Trophoblast cell (in vitro differentiated cells and primary cell): ENCODE measurements around the gene RPL19.

Experiments
- DNase-seq, 2 donors: peaks; one replicate each; pipeline ENCODE4 v3.0.0-alpha.2; 2016
- H2AFZ ChIP-seq: 2 replicates; pipeline ENCODE4 v1.6.1; 2013; ENCODE audit warnings: low read length, moderate library complexity, mild to moderate bottlenecking; ENCODE audit not compliant: insufficient read depth, poor library complexity
- H2AK5ac ChIP-seq: 2 replicates; pipeline ENCODE4 v1.6.1; 2013; ENCODE audit warnings: mild to moderate bottlenecking, low read length
- H2BK120ac ChIP-seq: 2 replicates; pipeline ENCODE4 v1.6.1; 2013; ENCODE audit warnings: low read length, mild to moderate bottlenecking, moderate library complexity; ENCODE audit not compliant: insufficient read depth, poor library complexity
- H2BK12ac ChIP-seq: 2 replicates; pipeline ENCODE4 v1.6.1; 2013; ENCODE audit warnings: mild to moderate bottlenecking, low read length, moderate library complexity
- H2BK5ac ChIP-seq: 2 replicates; pipeline ENCODE4 v1.6.1; 2013; ENCODE audit warnings: low read length, low read depth, moderate library complexity, mild to moderate bottlenecking; ENCODE audit not compliant: poor library complexity
- H3K14ac ChIP-seq: 2 replicates; pipeline ENCODE4 v1.6.1; 2013; ENCODE audit warnings: mild to moderate bottlenecking, low read length
- H3K18ac ChIP-seq: 2 replicates; pipeline ENCODE4 v1.6.1; 2013; ENCODE audit warnings: mild to moderate bottlenecking, low read length
- H3K23ac ChIP-seq: 2 replicates; pipeline ENCODE4 v1.6.1; 2013; ENCODE audit warnings: low read length
- H3K27ac ChIP-seq: 2 replicates; pipeline ENCODE4 v1.5.1; 2013; ENCODE audit warnings: low read depth, mild to moderate bottlenecking, inconsistent platforms, low read length, moderate library complexity
- H3K27me3 ChIP-seq: 2 replicates; pipeline ENCODE4 v1.6.1; 2013; ENCODE audit warnings: inconsistent platforms, mild to moderate bottlenecking, low read length, moderate library complexity; ENCODE audit not compliant: insufficient read depth
- H3K36me3 ChIP-seq, 2 experiments: 1 replicate in 1 of 2; 2 replicates in 1 of 2; pipeline ENCODE4 v1.6.1; 2013; ENCODE audit warnings: low read length in 2 of 2, mild to moderate bottlenecking in 2 of 2, moderate library complexity in 1 of 2; ENCODE audit not compliant: insufficient read depth in 2 of 2, control insufficient read depth in 1 of 2
- H3K4ac ChIP-seq: 2 replicates; pipeline ENCODE4 v1.6.1; 2013; ENCODE audit warnings: low read depth, mild to moderate bottlenecking, low read length, moderate library complexity
- H3K4me1 ChIP-seq, 2 experiments: 1 replicate in 1 of 2; 2 replicates in 1 of 2; pipeline ENCODE4 v1.6.1; 2013; ENCODE audit warnings: low read length in 2 of 2, mild to moderate bottlenecking in 2 of 2, moderate library complexity in 1 of 2; ENCODE audit not compliant: insufficient read depth in 2 of 2, control insufficient read depth in 1 of 2
- H3K4me2 ChIP-seq: 2 replicates; pipeline ENCODE4 v1.6.1; 2013; ENCODE audit warnings: inconsistent platforms, mild to moderate bottlenecking, low read length, moderate library complexity
- H3K4me3 ChIP-seq: 2 replicates; pipeline ENCODE4 v1.5.1; 2013; ENCODE audit warnings: mild to moderate bottlenecking, low read depth, low read length, inconsistent platforms
- H3K79me1 ChIP-seq: one replicate; pipeline ENCODE4 v1.6.1; 2013; ENCODE audit warnings: low read length
- H3K79me2 ChIP-seq: 2 replicates; pipeline ENCODE4 v1.6.1; 2013; ENCODE audit warnings: low read length, mild to moderate bottlenecking; ENCODE audit not compliant: control insufficient read depth, insufficient read depth, poor library complexity
- H3K9ac ChIP-seq: 2 replicates; pipeline ENCODE4 v1.6.1; 2013; ENCODE audit warnings: mild to moderate bottlenecking, low read length
- H3K9me3 ChIP-seq: 2 replicates; pipeline ENCODE4 v1.6.1; 2013; ENCODE audit warnings: low read depth, mild to moderate bottlenecking, control low read depth, inconsistent platforms, low read length; ENCODE audit not compliant: insufficient read depth
- H4K12ac ChIP-seq: 2 replicates; pipeline ENCODE4 v1.6.1; 2013; ENCODE audit warnings: low read depth, mild to moderate bottlenecking, low read length, moderate library complexity
- H4K8ac ChIP-seq: 2 replicates; pipeline ENCODE4 v1.6.1; 2013; ENCODE audit warnings: low read depth, mild to moderate bottlenecking, low read length, moderate library complexity
- H4K91ac ChIP-seq: one replicate; pipeline ENCODE4 v1.6.1; 2013; ENCODE audit warnings: low read depth, mild to moderate bottlenecking, low read length, moderate library complexity
- WGBS: extraction: QIAGEN DNeasy Blood & Tissue Kit; methylation state at CpG from one replicate; pipeline ENCODE4 v1.1.7; 2013; ENCODE audit warnings: missing lambda C conversion rate; ENCODE audit not compliant: insufficient read length, insufficient coverage; ENCODE audit errors: extremely low coverage; 5-methylcytosine and 5-hydroxymethylcytosine counted together

Gene RPL19

GRCh38 chr17:39153599-39154051 lies 46.5 kb upstream of the RPL19 start:
- H3K4me1 ChIP-seq: peaks cover 13 to 23% of the 10 kb centered on the region in 2 experiments
- no peak overlapping the region for H3K23ac ChIP-seq
- peak overlapping the region; percentile 86 for H3K4me3 ChIP-seq
- H2BK120ac ChIP-seq: no peak overlapping the region
- no peak overlapping the region for H4K91ac ChIP-seq
- peak overlapping the region; percentile 14 for H2BK5ac ChIP-seq
- H3K9ac ChIP-seq: peak overlapping the region; percentile 69
- H2BK12ac ChIP-seq: peak overlapping the region; percentile 16
- H3K4ac ChIP-seq: no peak overlapping the region
- no peak overlapping the region for H4K12ac ChIP-seq
- H2AFZ ChIP-seq: peak overlapping the region; percentile 76
- H2AK5ac ChIP-seq: no peak overlapping the region
- H4K8ac ChIP-seq: peak overlapping the region; percentile 63
- H3K27me3 ChIP-seq: peaks cover 19% of the 10 kb centered on the region
- H3K14ac ChIP-seq: no peak overlapping the region
- H3K27ac ChIP-seq: no peak overlapping the region
- H3K9me3 ChIP-seq: peaks cover 3% of the 10 kb centered on the region
- H3K79me2 ChIP-seq: peaks cover 2% of the 10 kb centered on the region
- H3K79me1 ChIP-seq: peaks cover 3% of the 10 kb centered on the region
- H3K36me3 ChIP-seq: no peaks in the 10 kb centered on the region
- peak overlapping the region; percentile 67 for H3K18ac ChIP-seq
- peak; percentile 93 to 96 for DNase-seq
- H3K4me2 ChIP-seq: peak overlapping the region; percentile 83
- WGBS: no CpG with 5 or more reads among the region's 16 CpGs

GRCh38 chr17:39155654-39156053 lies 44.4 kb upstream of the RPL19 start:
- H3K4me3 ChIP-seq: no peak overlapping the region
- H3K23ac ChIP-seq: no peak overlapping the region
- H3K18ac ChIP-seq: no peak overlapping the region
- H3K9me3 ChIP-seq: peaks cover 1% of the 10 kb centered on the region
- peaks cover 3% of the 10 kb centered on the region for H3K79me1 ChIP-seq
- no peak overlapping the region for H3K4me2 ChIP-seq
- H3K4ac ChIP-seq: no peak overlapping the region
- H3K79me2 ChIP-seq: peaks cover 2% of the 10 kb centered on the region
- no peak overlapping the region for H2BK120ac ChIP-seq
- no peak overlapping the region for H4K91ac ChIP-seq
- H3K4me1 ChIP-seq: peaks cover 13 to 23% of the 10 kb centered on the region in 2 experiments
- no peak overlapping the region for H2AK5ac ChIP-seq
- no peak overlapping the region for H3K27ac ChIP-seq
- H3K36me3 ChIP-seq: no peaks in the 10 kb centered on the region
- no peak overlapping the region for H2BK12ac ChIP-seq
- H4K12ac ChIP-seq: no peak overlapping the region
- H2AFZ ChIP-seq: no peak overlapping the region
- no CpG with 5 or more reads among the region's 2 CpGs for WGBS
- no peak overlapping the region for H3K9ac ChIP-seq
- no peak overlapping the region for H2BK5ac ChIP-seq
- H3K27me3 ChIP-seq: peaks cover 10% of the 10 kb centered on the region
- DNase-seq: peak in 1 of 2 donors; percentile 29
- H3K14ac ChIP-seq: no peak overlapping the region
- no peak overlapping the region for H4K8ac ChIP-seq

- DNase-seq: peak; percentile 86 to 94
- Histone ChIP-seq H4K8ac (no peak overlapping the region), H2BK5ac (no peak overlapping the region), H3K9me3 (no peaks in the 10 kb centered on the region), H3K27ac (peak overlapping the region; percentile 45), H2AFZ (no peak overlapping the region), H3K36me3 (no peaks in the 10 kb centered on the region), H3K18ac (no peak overlapping the region), H4K12ac (no peak overlapping the region), H3K79me1 (peaks cover 3% of the 10 kb centered on the region), H3K9ac (no peak overlapping the region), H4K91ac (no peak overlapping the region), H3K23ac (no peak overlapping the region), H2AK5ac (no peak overlapping the region), H3K4me3 (no peak overlapping the region), H3K4me2 (peak overlapping the region; percentile 22), H3K14ac (no peak overlapping the region), H2BK12ac (no peak overlapping the region), H3K27me3 (peaks cover 3% of the 10 kb centered on the region), H2BK120ac (no peak overlapping the region), H3K79me2 (peaks cover 2% of the 10 kb centered on the region), H3K4me1 (peaks cover 13 to 21% of the 10 kb centered on the region in 2 experiments), H3K4ac (no peak overlapping the region)
- no CpG with 5 or more reads among the region's 7 CpGs for WGBS
These were observed 43.6 kb upstream of the RPL19 start for GRCh38 chr17:39156491-39156890.

GRCh38 chr17:39158623-39159022 lies 41.5 kb upstream of the RPL19 start:
- Histone ChIP-seq H4K8ac (no peak overlapping the region), H3K27me3 (no peaks in the 10 kb centered on the region), H3K18ac (no peak overlapping the region), H2BK120ac (no peak overlapping the region), H3K4me3 (no peak overlapping the region), H3K79me2 (peaks cover 2% of the 10 kb centered on the region), H3K9me3 (no peaks in the 10 kb centered on the region), H3K79me1 (peaks cover 3% of the 10 kb centered on the region), H3K36me3 (no peaks in the 10 kb centered on the region), H2BK12ac (no peak overlapping the region), H2BK5ac (no peak overlapping the region), H3K14ac (no peak overlapping the region), H3K23ac (no peak overlapping the region), H2AFZ (no peak overlapping the region), H3K9ac (no peak overlapping the region), H3K4me1 (peaks cover 8 to 10% of the 10 kb centered on the region in 2 experiments), H4K12ac (no peak overlapping the region), H4K91ac (no peak overlapping the region), H2AK5ac (no peak overlapping the region), H3K4me2 (no peak overlapping the region), H3K27ac (no peak overlapping the region), H3K4ac (no peak overlapping the region)
- WGBS: no CpG with 5 or more reads among the region's 2 CpGs
- peak in 1 of 2 donors; percentile 55 for DNase-seq
